Endothelial cell of umbilical vein (primary cell): ENCODE data around the gene PDE8B.

Experiments
- CTCF ChIP-seq, 2 donors: IDR thresholded peaks; 1 replicate in 1 of 2; 2 replicates in 1 of 2; pipeline ENCODE4 v1.5.1; 2011; ENCODE audit warnings: low read length in 2 of 2, mild to moderate bottlenecking in 2 of 2, moderate library complexity in 2 of 2, control low read depth in 1 of 2, inconsistent platforms in 1 of 2, low read depth in 1 of 2; ENCODE audit not compliant: insufficient read depth in 1 of 2; ENCODE audit errors: extremely low read depth in 1 of 2
- JUN ChIP-seq: IDR thresholded peaks from 2 replicates; pipeline ENCODE4 v1.6.1; 2011; ENCODE audit warnings: borderline replicate concordance, low read depth; ENCODE audit not compliant: insufficient read length, insufficient read depth
- POLR2A ChIP-seq: IDR thresholded peaks from 2 replicates; pipeline ENCODE4 v1.6.1; 2012; ENCODE audit warnings: low read depth, mild to moderate bottlenecking, control low read depth, low read length

GRCh38 chr5:77197840-77198554 is 12.5 kb upstream of the PDE8B start:
- TF ChIP-seq CTCF (IDR thresholded peaks at IDR 0.05; ENCODE audit: extremely low read depth in 1 of 2, insufficient read depth in 1 of 2, low read depth in 1 of 2, low read length in 2 of 2) (no peak), POLR2A (no peak), JUN (no peak)
